ENCODE data around the gene SKAP2. TPM values are rescaled to one million over a fixed set of nuclear protein-coding genes. Genes with fewer than 3 reads are reported as not detected.

The SKAP2 gene
- total RNA-seq, 1 experiment from 2014 or later = 0.56 TPM

- Histone ChIP-seq H3K27ac (ENCODE audit: low read depth, low read length, poor library complexity, severe bottlenecking) (no peak overlapping the region), H3K36me3 (ENCODE audit: insufficient read depth, low read length, poor library complexity, severe bottlenecking) (no peaks in the 10 kb centered on the region), H3K9me3 (ENCODE audit: low read depth, low read length, poor library complexity, severe bottlenecking) (no peaks in the 10 kb centered on the region), H3K27me3 (replicated peaks; ENCODE audit: insufficient read depth, low read depth, low read length, poor library complexity) (peaks cover 82% of the 10 kb centered on the region), H3K4me1 (ENCODE audit: insufficient read depth, low read length, poor library complexity, severe bottlenecking) (no peaks in the 10 kb centered on the region), H3K4me3 (ENCODE audit: low read depth, low read length, poor library complexity, severe bottlenecking) (no peak overlapping the region)
- intact Hi-C loops (cut with micrococcal nuclease; ENCODE audit: unreplicated experiment) = no loop called here
- TF ChIP-seq EZH2 (IDR thresholded peaks at IDR 0.05; ENCODE audit: borderline replicate concordance, low read depth, low read length, poor library complexity, severe bottlenecking) (no peak), CTCF (conservative IDR thresholded peaks at IDR 0.05; ENCODE audit: low read depth, low read length) (no peak)
- CTCF ChIA-PET = no interaction called here
- POLR2A ChIA-PET (ENCODE audit: low non-redundant PET) = no interaction called here
- BruUV-seq (replicated peaks) = no TSS peak
- no peak for DNase-seq (ENCODE audit: low spot score)
Measured at GRCh38 chr7:26688388-26688787, 176.0 kb downstream of the SKAP2 start.

DNA sequence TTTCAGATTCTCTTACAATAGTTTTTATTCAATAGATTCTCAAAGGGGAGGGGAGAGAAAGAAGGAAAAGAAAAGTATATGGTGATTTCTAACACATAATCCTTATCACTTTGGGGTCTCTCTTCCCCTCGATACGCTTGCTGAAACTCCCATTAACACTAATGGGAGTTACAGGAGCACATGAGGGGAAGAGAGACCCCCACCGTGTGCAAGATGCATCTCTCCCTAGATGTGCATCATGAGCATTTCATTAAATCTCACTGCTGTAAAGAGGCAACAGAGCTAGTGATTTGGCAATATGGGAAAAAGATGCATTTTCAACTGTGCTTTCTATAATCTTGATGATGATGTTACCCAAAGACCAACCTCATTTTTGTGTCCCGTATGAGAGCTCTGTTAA, 177.4 kb downstream of the SKAP2 start:
- Histone ChIP-seq H3K4me1 (ENCODE audit: insufficient read depth, low read length, poor library complexity, severe bottlenecking) (no peaks in the 10 kb centered on the region), H3K36me3 (ENCODE audit: insufficient read depth, low read length, poor library complexity, severe bottlenecking) (no peaks in the 10 kb centered on the region), H3K4me3 (ENCODE audit: low read depth, low read length, poor library complexity, severe bottlenecking) (no peak overlapping the region), H3K27ac (ENCODE audit: low read depth, low read length, poor library complexity, severe bottlenecking) (no peak overlapping the region), H3K9me3 (ENCODE audit: low read depth, low read length, poor library complexity, severe bottlenecking) (no peaks in the 10 kb centered on the region), H3K27me3 (replicated peaks; ENCODE audit: insufficient read depth, low read depth, low read length, poor library complexity) (peaks cover 82% of the 10 kb centered on the region)
- ChIA-PET POLR2A (ENCODE audit: low non-redundant PET) (no interaction called here), CTCF (interaction anchor here (1.2 kb wide), 1 partner anchor 474 kb away, joined by 3 read pairs; no protein-coding TSS in a partner anchor)
- intact Hi-C loops (cut with micrococcal nuclease; ENCODE audit: unreplicated experiment) = no loop called here
- BruUV-seq (replicated peaks) = no TSS peak
- TF ChIP-seq CTCF (conservative IDR thresholded peaks at IDR 0.05; ENCODE audit: low read depth, low read length) (no peak), EZH2 (IDR thresholded peaks at IDR 0.05; ENCODE audit: borderline replicate concordance, low read depth, low read length, poor library complexity, severe bottlenecking) (no peak)
- no peak for DNase-seq (ENCODE audit: low spot score)

DNA sequence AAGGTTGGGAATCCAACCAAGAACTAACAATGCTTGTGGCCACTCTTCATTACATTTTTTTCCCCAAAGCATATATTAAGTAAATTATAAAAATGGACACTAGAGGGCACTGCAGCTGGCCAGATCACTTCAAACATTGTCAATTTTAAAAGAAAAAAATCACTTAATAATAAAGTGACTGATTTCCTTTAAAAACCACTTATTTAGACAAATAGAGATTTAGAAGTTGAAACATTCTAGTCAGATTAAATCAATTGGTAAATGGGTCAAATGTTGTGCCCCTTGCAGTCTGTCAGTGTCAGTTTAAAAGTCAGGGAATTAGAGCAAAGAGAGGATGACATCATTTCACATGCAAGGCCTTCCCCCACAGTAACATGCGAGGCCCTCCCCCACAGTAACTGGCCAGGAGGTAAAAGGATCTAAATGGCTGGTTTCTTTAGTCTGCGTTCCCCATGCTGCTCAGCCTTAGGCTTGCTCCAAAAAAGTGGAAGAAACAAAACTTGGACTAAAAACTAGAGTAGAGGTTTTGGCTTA, 177.9 kb downstream of the SKAP2 start:
- H3K27me3 ChIP-seq (replicated peaks; ENCODE audit: insufficient read depth, low read depth, low read length, poor library complexity) = peaks cover 77% of the 10 kb centered on the region
- no peaks in the 10 kb centered on the region for H3K4me1 ChIP-seq (ENCODE audit: insufficient read depth, low read length, poor library complexity, severe bottlenecking)
- H3K36me3 ChIP-seq (ENCODE audit: insufficient read depth, low read length, poor library complexity, severe bottlenecking) = no peaks in the 10 kb centered on the region
- no TSS peak for BruUV-seq (replicated peaks)
- ChIA-PET CTCF (interaction anchor here (1.2 kb wide), 1 partner anchor 475 kb away, joined by 3 read pairs; no protein-coding TSS in a partner anchor), POLR2A (ENCODE audit: low non-redundant PET) (no interaction called here)
- H3K27ac ChIP-seq (ENCODE audit: low read depth, low read length, poor library complexity, severe bottlenecking) = no peak overlapping the region
- H3K4me3 ChIP-seq (ENCODE audit: low read depth, low read length, poor library complexity, severe bottlenecking) = no peak overlapping the region
- TF ChIP-seq CTCF (conservative IDR thresholded peaks at IDR 0.05; ENCODE audit: low read depth, low read length) (peak; percentile 70), EZH2 (IDR thresholded peaks at IDR 0.05; ENCODE audit: borderline replicate concordance, low read depth, low read length, poor library complexity, severe bottlenecking) (no peak)
- DNase-seq (ENCODE audit: low spot score) = peak; percentile 48
- intact Hi-C loops (cut with micrococcal nuclease; ENCODE audit: unreplicated experiment) = no loop called here
- H3K9me3 ChIP-seq (ENCODE audit: low read depth, low read length, poor library complexity, severe bottlenecking) = no peaks in the 10 kb centered on the region
